Right atrium auricular region (tissue), 2 donors: ENCODE measurements around the gene STK32B. TPM values are rescaled to one million over a fixed set of nuclear protein-coding genes. Genes with fewer than 3 reads are reported as not detected.

Experiments used
- DNase-seq: peaks from one replicate; pipeline ENCODE4 v3.0.0-alpha.2; 2019; ENCODE audit warnings: low spot score
- H3K27ac ChIP-seq, 2 donors: fragments of 200-600 bp; sonication (generic); 1 replicate in 1 of 2; 2 replicates in 1 of 2; pipeline ENCODE4 v1.5.1; 2016 to 2019
- H3K27me3 ChIP-seq, 2 donors: fragments of 200-600 bp; sonication (generic); one replicate each; pipeline versions ENCODE4 v1.5.1 to v1.6.0; 2017 to 2019
- H3K36me3 ChIP-seq: fragments of 200-600 bp; sonication (generic); one replicate; pipeline ENCODE4 v1.5.1; 2016
- H3K4me1 ChIP-seq, 2 donors: fragments of 200-600 bp; sonication (generic); one replicate each; pipeline versions ENCODE4 v1.5.1 to v1.6.0; 2017 to 2019
- H3K4me3 ChIP-seq, 2 donors: fragments of 200-600 bp; sonication (generic); 1 replicate in 1 of 2; 2 replicates in 1 of 2; pipeline ENCODE4 v1.5.1; 2017 to 2019; ENCODE audit warnings: mild to moderate bottlenecking in 1 of 2, moderate library complexity in 1 of 2
- H3K9me3 ChIP-seq, 2 donors: fragments of 200-600 bp; sonication (generic); one replicate each; pipeline ENCODE4 v1.5.1; 2019
- total RNA-seq, 2 donors: library from RNA; depleted of rRNA; stranded (reverse); fragments of >200 nt; gene quantifications; one replicate each; pipeline ENCODE4 v1.1.0, GENCODE V29; 2016
- TF ChIP-seq, protein P1 (sequence below), 2 donors: fragments of 200-600 bp; sonication (generic); IDR thresholded peaks; one replicate each; pipeline ENCODE4 v1.5.1; 2019; ENCODE audit warnings: antibody characterized with exemption in 2 of 2

Gene STK32B
- total RNA-seq, 2 donors from 2014 or later: 0.31 to 0.59 TPM

DNA sequence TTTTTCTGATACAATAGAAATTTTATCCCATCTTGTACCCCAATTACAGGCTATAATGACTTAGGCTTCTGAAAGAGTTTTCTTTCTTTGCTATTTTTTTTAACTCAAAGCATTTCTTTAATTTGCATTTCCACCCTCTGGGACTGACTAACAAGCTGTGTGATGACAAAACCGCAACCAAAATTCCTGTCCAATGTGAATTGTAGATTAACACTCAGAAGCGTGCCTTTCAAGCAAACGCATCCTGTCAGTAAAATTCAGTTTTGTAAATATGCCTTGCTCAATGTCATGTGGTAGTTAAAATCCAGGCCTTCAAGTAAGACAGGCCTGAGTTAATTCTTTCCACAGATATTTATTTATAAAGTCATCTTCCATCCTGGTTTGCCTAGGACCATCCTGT, 50.3 kb downstream of the STK32B start:
- DNase-seq: no peak
- H3K36me3 ChIP-seq: no peaks in the 10 kb centered on the region
- H3K4me3 ChIP-seq: no peak overlapping the region
- TF ChIP-seq, protein P1, sequence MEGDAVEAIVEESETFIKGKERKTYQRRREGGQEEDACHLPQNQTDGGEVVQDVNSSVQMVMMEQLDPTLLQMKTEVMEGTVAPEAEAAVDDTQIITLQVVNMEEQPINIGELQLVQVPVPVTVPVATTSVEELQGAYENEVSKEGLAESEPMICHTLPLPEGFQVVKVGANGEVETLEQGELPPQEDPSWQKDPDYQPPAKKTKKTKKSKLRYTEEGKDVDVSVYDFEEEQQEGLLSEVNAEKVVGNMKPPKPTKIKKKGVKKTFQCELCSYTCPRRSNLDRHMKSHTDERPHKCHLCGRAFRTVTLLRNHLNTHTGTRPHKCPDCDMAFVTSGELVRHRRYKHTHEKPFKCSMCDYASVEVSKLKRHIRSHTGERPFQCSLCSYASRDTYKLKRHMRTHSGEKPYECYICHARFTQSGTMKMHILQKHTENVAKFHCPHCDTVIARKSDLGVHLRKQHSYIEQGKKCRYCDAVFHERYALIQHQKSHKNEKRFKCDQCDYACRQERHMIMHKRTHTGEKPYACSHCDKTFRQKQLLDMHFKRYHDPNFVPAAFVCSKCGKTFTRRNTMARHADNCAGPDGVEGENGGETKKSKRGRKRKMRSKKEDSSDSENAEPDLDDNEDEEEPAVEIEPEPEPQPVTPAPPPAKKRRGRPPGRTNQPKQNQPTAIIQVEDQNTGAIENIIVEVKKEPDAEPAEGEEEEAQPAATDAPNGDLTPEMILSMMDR (IDR thresholded peaks at IDR 0.05): no peak
- H3K9me3 ChIP-seq: peaks cover 0 to 9% of the 10 kb centered on the region in 2 donors
- no peaks in the 10 kb centered on the region for H3K4me1 ChIP-seq
- H3K27ac ChIP-seq: no peak overlapping the region
- H3K27me3 ChIP-seq: no peaks in the 10 kb centered on the region

DNA sequence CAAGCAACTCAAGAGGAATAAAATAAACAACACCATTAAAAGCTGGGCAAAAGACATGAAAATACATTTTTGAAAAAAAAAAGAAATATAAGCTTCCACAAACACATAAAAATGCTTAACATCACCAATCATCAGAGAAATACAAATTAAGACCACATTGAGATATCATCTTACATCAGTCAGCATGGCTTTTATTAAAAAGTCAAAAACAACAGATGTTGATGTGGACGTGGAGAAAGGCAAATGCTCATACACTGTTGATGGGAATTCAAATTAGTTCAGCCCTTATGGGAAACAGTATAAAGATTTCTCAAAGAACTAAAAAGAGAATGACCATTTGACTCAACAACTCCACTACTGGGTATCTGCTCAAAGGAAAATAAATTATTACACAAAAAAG, 59.6 kb downstream of the STK32B start:
- TF ChIP-seq, protein P1 (IDR thresholded peaks at IDR 0.05): no peak

DNA sequence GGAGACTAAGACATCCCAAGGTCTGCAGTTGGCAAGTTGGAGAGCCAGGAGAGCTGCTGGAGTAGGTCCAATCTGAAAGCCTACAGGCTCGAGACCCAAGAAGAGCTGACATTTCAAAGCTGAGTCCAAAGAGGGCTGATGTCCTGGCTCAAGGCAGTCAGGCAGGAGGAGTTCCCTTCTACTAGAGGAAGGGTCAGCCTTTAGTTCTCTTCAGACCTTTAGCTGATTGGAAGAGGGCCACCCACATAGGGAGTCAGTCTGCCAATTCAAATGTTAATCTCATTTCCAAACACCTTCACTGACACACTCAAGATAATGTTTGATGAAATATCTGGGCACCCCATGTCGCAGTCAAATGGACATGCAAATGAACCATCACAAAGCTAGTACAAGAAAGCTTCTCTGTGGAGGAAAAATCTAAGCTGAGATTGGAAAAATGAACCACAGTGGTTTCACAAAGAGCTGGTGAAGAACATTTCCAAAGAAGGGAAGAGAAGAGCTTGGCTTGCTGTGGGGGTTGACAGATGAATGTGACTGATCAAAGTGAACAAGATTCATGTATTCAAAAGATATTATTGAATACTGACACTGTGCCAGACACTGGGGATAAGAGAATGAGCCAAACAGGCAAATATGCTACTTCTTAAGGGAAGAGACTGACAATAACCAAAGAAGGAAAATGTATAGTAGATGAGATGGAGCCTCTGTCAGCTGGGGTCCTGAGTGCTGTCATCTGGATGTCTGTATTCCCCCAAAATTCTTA, 61.2 kb downstream of the STK32B start:
- Histone ChIP-seq H3K36me3 (no peaks in the 10 kb centered on the region), H3K27me3 (no peaks in the 10 kb centered on the region), H3K4me3 (no peak overlapping the region), H3K9me3 (no peaks in the 10 kb centered on the region), H3K27ac (no peak overlapping the region), H3K4me1 (no peaks in the 10 kb centered on the region)
- DNase-seq: no peak
- TF ChIP-seq, protein P1 (IDR thresholded peaks at IDR 0.05): no peak

More for the DNA sequence above, 59.6 kb downstream of the STK32B start:
- no peak for DNase-seq
- Histone ChIP-seq H3K9me3 (no peaks in the 10 kb centered on the region), H3K4me3 (no peak overlapping the region), H3K27me3 (no peaks in the 10 kb centered on the region), H3K4me1 (no peaks in the 10 kb centered on the region), H3K27ac (no peak overlapping the region), H3K36me3 (no peaks in the 10 kb centered on the region)

DNA sequence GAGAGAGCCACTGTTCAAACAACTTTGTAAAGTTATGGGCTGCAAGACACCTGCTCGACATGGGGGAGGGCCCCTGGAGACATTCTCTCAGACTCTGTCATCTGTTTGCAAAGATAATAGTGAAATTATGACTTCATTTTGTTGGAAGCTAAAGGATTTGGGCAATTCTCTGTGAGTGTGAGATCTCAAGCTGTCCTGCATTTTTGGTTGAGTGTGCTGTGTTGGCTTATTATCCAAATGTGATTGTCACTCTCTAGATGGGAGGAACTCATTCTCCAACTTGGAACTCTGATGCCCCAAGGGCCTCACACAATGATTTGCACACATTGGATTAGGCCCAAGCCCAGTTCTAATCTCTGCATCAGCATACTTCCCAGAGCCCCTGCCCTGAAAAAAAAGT, 63.7 kb downstream of the STK32B start:
- Histone ChIP-seq H3K4me3 (no peak overlapping the region), H3K27me3 (no peaks in the 10 kb centered on the region), H3K36me3 (no peaks in the 10 kb centered on the region), H3K4me1 (no peaks in the 10 kb centered on the region), H3K27ac (no peak overlapping the region), H3K9me3 (no peaks in the 10 kb centered on the region)
- TF ChIP-seq, protein P1 (IDR thresholded peaks at IDR 0.05): no peak
- no peak for DNase-seq

DNA sequence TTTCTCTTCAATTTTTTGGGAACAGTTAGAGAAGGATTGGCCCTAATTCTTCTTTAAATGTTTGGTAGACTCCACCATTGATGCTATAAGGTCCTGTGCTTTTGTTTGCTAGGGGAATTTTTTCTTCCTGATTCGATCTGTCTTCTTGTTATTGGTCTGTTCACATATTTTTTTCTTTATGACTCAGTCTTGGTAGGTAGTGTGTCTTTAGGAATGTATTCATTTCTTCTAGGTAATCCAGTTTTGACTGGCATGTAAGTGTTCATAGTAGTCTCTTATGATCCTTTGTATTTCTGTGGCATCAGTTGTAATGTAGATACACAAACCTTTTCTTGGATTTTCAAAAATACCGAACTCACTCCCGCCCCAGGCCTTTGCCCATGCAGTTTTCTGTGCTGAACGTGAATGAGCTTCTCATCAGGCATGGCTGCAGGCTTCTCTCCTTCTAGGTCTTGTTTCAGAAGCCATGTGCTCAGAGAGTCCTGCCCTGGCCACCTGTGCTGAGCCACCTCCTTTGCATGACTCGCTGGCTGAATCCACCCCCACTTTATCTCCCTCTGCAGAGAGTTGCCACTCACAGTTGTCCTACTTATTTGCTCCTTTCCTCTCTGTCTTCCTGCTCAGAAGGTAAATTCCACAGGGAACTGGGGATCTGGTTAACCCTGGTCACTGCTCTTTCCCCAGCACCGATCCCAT, 67.0 kb downstream of the STK32B start:
- Histone ChIP-seq H3K9me3 (no peaks in the 10 kb centered on the region), H3K4me3 (no peak overlapping the region), H3K27me3 (no peaks in the 10 kb centered on the region), H3K4me1 (no peaks in the 10 kb centered on the region), H3K27ac (no peak overlapping the region), H3K36me3 (no peaks in the 10 kb centered on the region)
- TF ChIP-seq, protein P1 (IDR thresholded peaks at IDR 0.05): no peak
- DNase-seq: no peak
